ENCODE data around the gene ALPP. TPM values are rescaled to one million over a fixed set of nuclear protein-coding genes. Genes with fewer than 3 reads are reported as not detected.
"Not testable (repeated sequence)": the region's sequence is repeated elsewhere in the genome, so short reads cannot be mapped to it uniquely, and the experiment has no call there.

The ALPP gene
- total RNA-seq = not detected in 2 replicates
- long read RNA-seq = 0 reads

DNA sequence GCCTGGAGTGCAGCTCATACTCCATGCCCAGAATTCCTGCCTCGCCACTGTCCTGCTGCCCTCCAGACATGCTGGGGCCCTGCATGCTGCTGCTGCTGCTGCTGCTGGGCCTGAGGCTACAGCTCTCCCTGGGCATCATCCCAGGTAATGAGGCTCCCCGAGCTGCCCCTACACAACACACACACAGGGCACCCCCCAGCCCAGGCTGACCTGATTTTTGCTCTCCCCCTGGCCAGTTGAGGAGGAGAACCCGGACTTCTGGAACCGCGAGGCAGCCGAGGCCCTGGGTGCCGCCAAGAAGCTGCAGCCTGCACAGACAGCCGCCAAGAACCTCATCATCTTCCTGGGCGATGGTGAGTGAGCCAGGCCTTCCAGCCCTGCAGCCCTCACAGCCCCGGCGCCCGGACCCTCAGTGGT lies at the start of gene ALPP:
TSS of gene ALPP (plus strand) at position 17 of the 417 bp plus-strand sequence. CDS start at position 69, 52 bp downstream.
- not testable (repeated sequence) for H3K27ac Mint-ChIP-seq (ENCODE audit: unreplicated experiment); H3K36me3 Mint-ChIP-seq (ENCODE audit: unreplicated experiment); H3K27me3 Mint-ChIP-seq (ENCODE audit: unreplicated experiment); H3K4me3 Mint-ChIP-seq (ENCODE audit: unreplicated experiment); H3K4me1 Mint-ChIP-seq (ENCODE audit: unreplicated experiment); DNase-seq (ENCODE audit: extremely low spot score, unreplicated experiment); H3K9me3 Mint-ChIP-seq (ENCODE audit: unreplicated experiment)

DNA sequence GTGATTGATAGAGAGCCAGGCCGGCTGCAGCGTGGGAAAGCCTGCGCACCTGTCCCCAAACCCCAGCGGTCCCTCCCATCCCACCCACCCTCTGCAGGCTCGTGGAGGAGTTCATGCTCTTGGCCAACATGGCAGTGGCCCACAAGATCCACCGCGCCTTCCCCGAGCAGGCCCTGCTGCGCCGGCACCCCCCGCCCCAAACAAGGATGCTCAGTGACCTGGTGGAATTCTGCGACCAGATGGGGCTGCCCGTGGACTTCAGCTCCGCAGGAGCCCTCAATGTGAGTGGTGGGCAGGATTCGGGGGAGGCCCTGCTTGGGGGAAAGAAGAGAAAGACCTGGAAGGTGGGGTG lies 48.9 kb upstream of the ALPP start:
- H3K4me1 Mint-ChIP-seq (ENCODE audit: unreplicated experiment) = peaks cover 2% of the 10 kb centered on the region
- H3K4me3 Mint-ChIP-seq (ENCODE audit: unreplicated experiment) = no peak overlapping the region
- DNase-seq (ENCODE audit: extremely low spot score, unreplicated experiment) = no peak
- no peak overlapping the region for H3K27ac Mint-ChIP-seq (ENCODE audit: unreplicated experiment)
- TF ChIP-seq, protein P1, sequence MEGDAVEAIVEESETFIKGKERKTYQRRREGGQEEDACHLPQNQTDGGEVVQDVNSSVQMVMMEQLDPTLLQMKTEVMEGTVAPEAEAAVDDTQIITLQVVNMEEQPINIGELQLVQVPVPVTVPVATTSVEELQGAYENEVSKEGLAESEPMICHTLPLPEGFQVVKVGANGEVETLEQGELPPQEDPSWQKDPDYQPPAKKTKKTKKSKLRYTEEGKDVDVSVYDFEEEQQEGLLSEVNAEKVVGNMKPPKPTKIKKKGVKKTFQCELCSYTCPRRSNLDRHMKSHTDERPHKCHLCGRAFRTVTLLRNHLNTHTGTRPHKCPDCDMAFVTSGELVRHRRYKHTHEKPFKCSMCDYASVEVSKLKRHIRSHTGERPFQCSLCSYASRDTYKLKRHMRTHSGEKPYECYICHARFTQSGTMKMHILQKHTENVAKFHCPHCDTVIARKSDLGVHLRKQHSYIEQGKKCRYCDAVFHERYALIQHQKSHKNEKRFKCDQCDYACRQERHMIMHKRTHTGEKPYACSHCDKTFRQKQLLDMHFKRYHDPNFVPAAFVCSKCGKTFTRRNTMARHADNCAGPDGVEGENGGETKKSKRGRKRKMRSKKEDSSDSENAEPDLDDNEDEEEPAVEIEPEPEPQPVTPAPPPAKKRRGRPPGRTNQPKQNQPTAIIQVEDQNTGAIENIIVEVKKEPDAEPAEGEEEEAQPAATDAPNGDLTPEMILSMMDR (IDR thresholded peaks at IDR 0.05) = no peak
- H3K36me3 Mint-ChIP-seq (ENCODE audit: unreplicated experiment) = no peaks in the 10 kb centered on the region
- no peaks in the 10 kb centered on the region for H3K27me3 Mint-ChIP-seq (ENCODE audit: unreplicated experiment)
- H3K9me3 Mint-ChIP-seq (ENCODE audit: unreplicated experiment) = no peaks in the 10 kb centered on the region

DNA sequence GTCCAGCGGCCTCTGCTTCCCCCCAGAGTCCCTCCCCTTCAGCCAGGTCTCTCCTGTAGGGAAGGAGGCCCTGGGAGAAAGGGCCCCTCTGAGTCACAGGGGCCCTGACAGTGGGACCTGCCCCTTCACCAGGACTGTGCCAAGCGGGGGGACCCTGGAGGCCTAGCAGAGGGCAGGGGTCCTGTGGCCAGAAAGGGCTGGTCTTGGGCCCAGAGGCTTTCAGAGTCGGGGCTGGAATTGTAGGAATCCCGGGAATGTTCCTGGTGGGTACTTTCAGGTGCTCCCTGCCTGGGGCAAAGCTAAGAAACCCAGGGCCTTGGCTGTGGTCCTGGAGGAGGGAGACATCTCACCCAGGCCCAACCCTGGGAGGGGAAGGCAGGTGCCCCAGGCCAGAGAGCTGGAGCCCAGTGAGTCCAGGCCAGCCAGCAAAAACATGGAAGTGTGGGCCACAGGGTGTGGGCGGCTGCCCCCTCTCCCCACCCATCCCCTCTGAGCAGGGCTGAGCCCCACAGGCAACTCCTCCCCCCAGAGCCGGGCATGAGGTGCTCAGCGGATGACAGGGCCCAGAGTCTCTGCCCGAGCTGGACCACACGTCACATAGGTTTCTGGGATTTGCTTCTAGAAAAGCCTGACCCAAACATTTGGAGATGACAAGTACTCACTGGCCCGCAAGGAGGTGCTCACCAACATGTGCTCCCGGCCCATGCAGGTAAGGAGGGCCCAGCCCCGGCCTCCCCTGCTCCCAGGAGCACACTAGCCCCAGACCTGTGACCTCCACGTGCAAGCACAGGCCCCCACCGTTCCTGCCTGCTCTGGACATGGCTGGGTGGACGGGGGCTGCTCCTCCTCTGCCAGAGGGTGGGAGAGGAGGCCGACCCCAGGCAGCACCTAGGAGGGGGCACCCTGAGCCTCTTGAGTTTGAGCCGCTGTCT lies 48.2 kb upstream of the ALPP start:
- no peak for DNase-seq (ENCODE audit: extremely low spot score, unreplicated experiment)
- no peaks in the 10 kb centered on the region for H3K27me3 Mint-ChIP-seq (ENCODE audit: unreplicated experiment)
- H3K9me3 Mint-ChIP-seq (ENCODE audit: unreplicated experiment) = no peaks in the 10 kb centered on the region
- TF ChIP-seq, protein P1 (IDR thresholded peaks at IDR 0.05) = no peak
- no peak overlapping the region for H3K4me3 Mint-ChIP-seq (ENCODE audit: unreplicated experiment)
- H3K4me1 Mint-ChIP-seq (ENCODE audit: unreplicated experiment) = peaks cover 2% of the 10 kb centered on the region
- no peak overlapping the region for H3K27ac Mint-ChIP-seq (ENCODE audit: unreplicated experiment)
- H3K36me3 Mint-ChIP-seq (ENCODE audit: unreplicated experiment) = no peaks in the 10 kb centered on the region

DNA sequence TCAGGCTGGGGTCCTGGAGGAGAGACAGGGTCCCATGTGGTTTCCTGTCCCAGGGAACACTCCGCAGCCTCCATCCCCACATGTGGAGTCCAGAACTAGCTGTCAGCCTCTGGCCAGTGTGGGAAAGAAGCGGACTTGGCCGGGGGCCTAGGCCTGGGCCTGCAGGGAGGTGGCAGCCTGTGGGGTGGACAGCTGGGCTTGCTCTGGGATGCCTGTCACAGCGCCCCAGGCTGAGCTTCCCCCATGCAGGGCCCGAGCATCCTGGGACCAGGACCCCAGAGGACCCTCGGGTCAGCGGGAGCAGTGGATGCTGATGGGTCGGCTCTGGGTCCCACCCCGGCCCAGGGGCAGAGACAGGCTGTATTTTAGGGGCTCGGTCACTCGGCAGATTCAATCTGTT lies 47.5 kb upstream of the ALPP start:
- not testable (repeated sequence) for H3K36me3 Mint-ChIP-seq (ENCODE audit: unreplicated experiment); H3K27ac Mint-ChIP-seq (ENCODE audit: unreplicated experiment); DNase-seq (ENCODE audit: extremely low spot score, unreplicated experiment); H3K9me3 Mint-ChIP-seq (ENCODE audit: unreplicated experiment); H3K27me3 Mint-ChIP-seq (ENCODE audit: unreplicated experiment); H3K4me1 Mint-ChIP-seq (ENCODE audit: unreplicated experiment); H3K4me3 Mint-ChIP-seq (ENCODE audit: unreplicated experiment)

DNA sequence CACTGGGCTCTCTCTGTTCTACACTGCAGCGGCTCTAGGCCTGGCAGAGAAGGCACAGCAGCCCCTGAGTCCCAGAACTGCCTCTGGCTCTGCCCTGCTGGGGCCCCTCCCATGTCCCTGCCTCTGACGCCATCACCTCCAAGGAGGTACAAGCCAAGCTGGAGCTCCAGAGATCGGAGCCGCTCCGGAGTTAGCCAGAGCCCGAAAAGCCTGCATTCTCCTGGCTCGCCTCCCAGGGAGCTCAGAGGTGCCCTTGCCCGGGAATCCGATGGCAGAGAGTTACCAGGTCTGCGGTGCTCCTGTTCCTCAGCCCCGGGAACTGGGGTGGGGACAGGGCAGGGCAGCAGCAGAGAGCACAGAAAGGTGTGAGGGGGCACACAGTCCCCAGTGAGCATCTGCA lies 46.9 kb upstream of the ALPP start:
- H3K4me3 Mint-ChIP-seq (ENCODE audit: unreplicated experiment); H3K4me1 Mint-ChIP-seq (ENCODE audit: unreplicated experiment); H3K27me3 Mint-ChIP-seq (ENCODE audit: unreplicated experiment): not testable (repeated sequence)

DNA sequence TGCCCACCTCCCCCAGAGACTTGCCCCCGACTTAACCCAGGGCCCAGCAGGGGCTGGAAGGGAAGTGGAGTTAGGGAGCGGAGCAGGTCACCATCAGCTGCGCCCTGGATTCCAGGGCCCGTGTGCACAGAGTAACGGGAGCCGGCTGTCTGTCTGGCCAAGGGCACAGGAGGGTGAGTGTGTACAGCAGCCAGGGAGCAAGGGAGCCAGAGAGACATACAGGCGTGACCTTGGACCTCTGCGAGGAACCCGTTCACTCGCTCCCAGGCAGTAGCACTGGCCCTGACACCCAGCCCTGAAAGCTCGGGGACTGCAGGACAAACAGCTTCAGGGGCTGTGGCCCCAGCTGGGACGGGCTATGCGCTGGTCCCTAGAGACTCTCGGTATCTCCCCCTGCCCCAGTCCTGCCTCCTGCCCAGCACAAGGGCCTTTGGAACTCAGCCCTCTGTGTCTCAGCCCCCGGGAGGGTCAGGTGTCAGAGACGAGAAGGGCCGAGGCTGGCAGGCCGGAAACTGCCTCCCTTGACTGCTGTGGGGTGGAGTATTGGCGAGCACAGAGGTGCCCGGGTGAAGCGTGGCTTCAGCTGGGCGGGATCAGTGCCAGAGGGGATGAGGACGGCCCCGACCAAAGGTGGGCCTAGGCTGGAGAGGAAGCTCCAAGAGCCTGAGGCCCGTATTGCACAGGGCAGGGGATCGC lies 46.2 kb upstream of the ALPP start:
- H3K36me3 Mint-ChIP-seq (ENCODE audit: unreplicated experiment); H3K27ac Mint-ChIP-seq (ENCODE audit: unreplicated experiment): not testable (repeated sequence)

More for the DNA sequence above, 46.9 kb upstream of the ALPP start:
- not testable (repeated sequence) for H3K36me3 Mint-ChIP-seq (ENCODE audit: unreplicated experiment); DNase-seq (ENCODE audit: extremely low spot score, unreplicated experiment); H3K9me3 Mint-ChIP-seq (ENCODE audit: unreplicated experiment); H3K27ac Mint-ChIP-seq (ENCODE audit: unreplicated experiment)

DNA sequence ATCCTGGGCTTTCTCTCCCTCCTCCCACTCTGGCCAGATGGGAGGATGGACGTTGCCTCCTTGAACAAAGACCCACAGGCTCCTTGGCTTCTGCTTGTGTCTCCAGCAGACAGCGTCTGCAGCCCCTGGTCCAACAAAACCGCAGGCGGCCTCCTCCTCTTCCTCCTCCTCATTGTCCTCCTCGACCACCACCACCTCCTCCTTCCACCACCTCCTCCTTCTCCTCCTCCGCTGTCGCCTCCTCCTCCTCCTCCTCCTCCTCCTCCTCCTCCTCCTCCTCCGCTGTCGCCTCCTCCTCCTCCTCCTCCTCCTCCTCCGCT lies 45.7 kb upstream of the ALPP start:
- TF ChIP-seq, protein P1 (IDR thresholded peaks at IDR 0.05) = no peak
- Mint-ChIP-seq H3K4me1 (ENCODE audit: unreplicated experiment) (peaks cover 2% of the 10 kb centered on the region), H3K27ac (ENCODE audit: unreplicated experiment) (no peak overlapping the region), H3K27me3 (ENCODE audit: unreplicated experiment) (no peaks in the 10 kb centered on the region), H3K36me3 (ENCODE audit: unreplicated experiment) (no peaks in the 10 kb centered on the region), H3K9me3 (ENCODE audit: unreplicated experiment) (no peaks in the 10 kb centered on the region), H3K4me3 (ENCODE audit: unreplicated experiment) (no peak overlapping the region)
- DNase-seq (ENCODE audit: extremely low spot score, unreplicated experiment) = no peak

More for the DNA sequence above, 46.2 kb upstream of the ALPP start:
- not testable (repeated sequence) for H3K27me3 Mint-ChIP-seq (ENCODE audit: unreplicated experiment); DNase-seq (ENCODE audit: extremely low spot score, unreplicated experiment); H3K4me1 Mint-ChIP-seq (ENCODE audit: unreplicated experiment); H3K9me3 Mint-ChIP-seq (ENCODE audit: unreplicated experiment); H3K4me3 Mint-ChIP-seq (ENCODE audit: unreplicated experiment)

Measured in osteocyte (in vitro differentiated cells).